Tibial nerve (tissue), 3 donors: ENCODE measurements around the gene GRM1.

Source experiments
- CTCF ChIP-seq, 5 experiments: fragments of 200-600 bp in 3 of 5; fragments of 450-650 bp in 2 of 5; sonication (generic) in 3 of 5; IDR thresholded peaks; one replicate each; pipeline ENCODE4 v1.5.1; 2016 to 2019; ENCODE audit warnings: antibody characterized with exemption in 5 of 5, mild to moderate bottlenecking in 3 of 5, moderate library complexity in 2 of 5
- POLR2A ChIP-seq, 2 donors: fragments of 450-650 bp; IDR thresholded peaks; one replicate each; pipeline ENCODE4 v1.6.1; 2017; ENCODE audit warnings: antibody characterized with exemption in 2 of 2, mild to moderate bottlenecking in 2 of 2, moderate library complexity in 2 of 2

GRCh38 chr6:146357578-146358430, 328.9 kb downstream of the GRM1 start:
- TF ChIP-seq POLR2A (IDR thresholded peaks at IDR 0.05) (no peak), CTCF (IDR thresholded peaks at IDR 0.05) (no peak)
